ENCODE data around the gene CELA1. TPM values are rescaled to one million over a fixed set of nuclear protein-coding genes. Genes with fewer than 3 reads are reported as not detected.

Gene CELA1
- total RNA-seq, 1 donor = not detected

GRCh38 chr12:51383269-51383905 is 36.9 kb upstream of the CELA1 start:
- no peak for TF ChIP-seq CTCF (IDR thresholded peaks at IDR 0.05; ENCODE audit: insufficient read depth, low read depth, low read length)
- no peak for DNase-seq (ENCODE audit: low read depth)
- no peak overlapping the region for H3K4me3 ChIP-seq (ENCODE audit: low read depth, low read length)

GRCh38 chr12:51382173-51382572 is 35.7 kb upstream of the CELA1 start:
- no peak for DNase-seq (ENCODE audit: low read depth)
- no peak for TF ChIP-seq CTCF (IDR thresholded peaks at IDR 0.05; ENCODE audit: insufficient read depth, low read depth, low read length)
- H3K4me3 ChIP-seq (ENCODE audit: low read depth, low read length) = no peak overlapping the region

DNA sequence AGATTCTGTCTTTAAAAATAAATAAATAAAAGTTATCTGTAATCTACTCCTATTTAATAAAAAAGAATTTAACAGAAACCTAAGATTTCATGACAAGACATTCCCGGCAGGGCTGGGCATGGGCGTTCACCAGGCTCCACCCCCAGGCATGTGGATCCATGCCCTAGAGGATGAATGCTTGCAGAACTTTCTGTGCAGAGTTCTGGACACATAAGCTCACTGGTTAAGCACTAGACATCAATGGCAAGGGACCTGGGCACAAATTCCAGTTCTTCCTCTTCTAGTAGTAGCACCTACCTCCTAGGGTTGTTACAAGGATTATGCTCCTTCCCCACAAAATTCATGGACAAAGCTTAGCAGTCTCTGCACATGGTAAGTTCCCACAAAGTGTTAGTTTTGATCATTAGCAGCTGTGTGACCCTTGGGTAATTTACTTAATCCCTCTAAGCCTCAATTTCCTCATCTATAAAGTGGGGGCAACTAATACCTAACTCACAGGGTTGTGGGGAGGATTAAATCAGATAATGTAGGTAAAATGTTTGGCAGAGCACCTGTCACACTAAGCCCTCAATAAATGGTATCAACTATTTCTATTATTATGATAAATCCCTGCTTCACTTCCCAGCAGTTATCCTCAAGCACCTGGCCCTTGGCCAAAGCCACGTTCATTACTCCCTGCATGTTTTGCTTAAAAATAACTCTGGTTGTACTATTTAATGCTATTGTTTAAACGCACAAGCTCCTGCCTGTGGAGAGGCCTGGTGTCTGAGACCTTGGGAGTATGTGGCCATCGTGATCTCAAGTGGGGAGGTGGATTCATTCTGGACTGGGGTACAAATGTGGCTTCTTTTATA is 35.0 kb upstream of the CELA1 start:
- no peak overlapping the region for H3K4me3 ChIP-seq (ENCODE audit: low read depth, low read length)
- peak; percentile 52 for DNase-seq (ENCODE audit: low read depth)
- no peak for TF ChIP-seq CTCF (IDR thresholded peaks at IDR 0.05; ENCODE audit: insufficient read depth, low read depth, low read length)

DNA sequence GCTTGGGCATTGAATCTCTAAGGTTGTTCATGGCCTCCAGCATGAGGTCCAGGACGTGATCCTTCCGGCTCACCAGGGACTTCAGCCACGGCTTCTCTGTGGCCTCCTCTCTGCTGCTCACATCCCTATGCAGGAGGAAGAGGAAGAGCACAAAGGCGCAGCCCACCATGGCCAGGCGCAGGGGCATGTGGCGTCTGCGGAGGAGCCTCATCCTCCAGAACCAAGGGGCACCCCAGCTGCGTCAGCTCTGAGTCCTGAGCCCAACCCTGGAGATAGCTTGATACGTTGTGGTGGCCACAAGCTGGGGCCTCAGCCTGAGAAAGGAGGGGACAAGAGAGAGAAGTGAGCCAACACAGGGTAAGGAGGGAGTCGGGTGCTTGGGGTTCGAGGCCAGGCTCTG is 33.1 kb upstream of the CELA1 start:
- no peak overlapping the region for H3K4me3 ChIP-seq (ENCODE audit: low read depth, low read length)
- no peak for DNase-seq (ENCODE audit: low read depth)
- TF ChIP-seq CTCF (IDR thresholded peaks at IDR 0.05; ENCODE audit: insufficient read depth, low read depth, low read length) = no peak

DNA sequence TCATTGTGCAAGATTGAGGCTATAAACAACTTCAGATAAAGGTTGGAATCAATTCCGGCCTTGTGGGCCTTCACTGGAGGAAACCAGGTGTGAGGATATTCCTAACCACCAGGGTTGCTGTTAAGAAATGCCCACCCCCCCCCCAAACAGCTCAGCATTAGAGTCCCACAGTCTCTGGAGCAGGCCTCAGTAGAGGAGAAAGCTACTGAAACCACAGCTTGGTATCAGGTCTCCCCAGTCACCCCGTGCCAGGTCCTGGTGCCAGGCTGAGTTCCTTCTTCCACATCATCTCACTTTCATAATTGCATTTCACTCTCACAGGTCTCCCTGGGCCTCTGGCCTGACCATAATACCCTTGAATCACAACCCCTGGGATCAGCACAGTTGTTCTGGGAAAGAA is 32.3 kb upstream of the CELA1 start:
- no peak for DNase-seq (ENCODE audit: low read depth)
- H3K4me3 ChIP-seq (ENCODE audit: low read depth, low read length) = no peak overlapping the region
- no peak for TF ChIP-seq CTCF (IDR thresholded peaks at IDR 0.05; ENCODE audit: insufficient read depth, low read depth, low read length)

DNA sequence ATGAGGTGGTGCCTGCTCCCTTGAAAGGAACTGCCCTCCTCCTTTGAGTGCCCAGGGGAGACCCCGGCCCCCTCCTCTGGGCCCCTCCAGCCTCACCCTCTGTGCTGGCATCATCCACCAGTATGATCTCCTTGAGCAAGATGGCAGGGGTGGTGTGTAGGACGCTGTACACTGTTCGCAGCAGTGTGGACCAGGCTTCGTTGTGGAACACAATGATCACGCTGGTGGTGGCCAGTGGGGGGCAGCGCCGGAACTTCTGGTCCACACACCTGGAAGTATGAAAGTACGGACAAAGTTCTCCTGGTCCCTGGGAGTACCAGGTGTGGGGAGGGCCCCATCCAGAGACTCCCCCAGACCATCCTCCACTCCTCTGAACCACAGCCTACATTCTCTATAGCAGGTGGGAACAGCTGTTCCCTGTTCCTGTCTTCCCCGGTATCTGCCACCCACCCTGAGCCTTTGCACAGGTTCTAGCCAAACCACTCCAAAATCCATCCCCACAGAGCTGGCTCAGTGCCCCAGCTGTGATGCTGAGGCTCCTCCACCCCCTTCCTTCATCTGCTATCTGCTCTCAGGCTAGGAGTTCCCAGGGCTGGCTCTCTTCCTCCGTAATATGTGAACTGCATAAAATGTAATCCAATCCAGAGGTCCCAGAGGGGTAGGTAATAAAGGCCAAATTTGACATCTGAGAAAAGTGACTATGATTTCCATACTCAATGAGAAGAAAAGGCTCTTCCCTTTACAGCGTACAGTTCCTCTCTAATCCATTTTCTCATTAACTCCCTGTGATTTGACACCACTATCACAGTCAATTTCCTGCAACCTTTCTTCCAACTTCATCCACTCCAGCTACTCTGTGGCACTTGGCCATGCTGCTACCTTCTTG is 30.9 kb upstream of the CELA1 start:
- TF ChIP-seq CTCF (IDR thresholded peaks at IDR 0.05; ENCODE audit: insufficient read depth, low read depth, low read length) = no peak
- DNase-seq (ENCODE audit: low read depth) = no peak
- no peak overlapping the region for H3K4me3 ChIP-seq (ENCODE audit: low read depth, low read length)

All from fibroblast of villous mesenchyme (primary cell).